Gastrocnemius medialis (tissue), 4 donors: Measurements from ENCODE around the gene BACE1-AS. TPM values are rescaled to one million over a fixed set of nuclear protein-coding genes. Genes with fewer than 3 reads are reported as not detected.

ENCODE experiments used
- ATAC-seq, 2 donors: fragments of 150-250 bp; one replicate each; pipeline ENCODE4 v1.9.1; 2016
- DNase-seq, 2 donors: peaks; one replicate each; pipeline ENCODE4 v3.0.0-alpha.2; 2019
- H3K27ac ChIP-seq, 4 donors: fragments of 200-600 bp; sonication (generic); 1 replicate in 1 of 4; 2 replicates in 3 of 4; pipeline ENCODE4 v1.5.1; 2016 to 2018; ENCODE audit warnings: mild to moderate bottlenecking in 2 of 4, moderate library complexity in 1 of 4
- H3K27me3 ChIP-seq, 3 donors: fragments of 200-600 bp; sonication (generic) in 2 of 3; 1 replicate in 1 of 3; 2 replicates in 2 of 3; pipeline versions ENCODE4 v1.5.1 to v1.6.0; 2016 to 2019; ENCODE audit warnings: mild to moderate bottlenecking in 1 of 3, moderate library complexity in 1 of 3
- H3K36me3 ChIP-seq, 2 donors: fragments of 200-600 bp; sonication (generic) in 1 of 2; one replicate each; pipeline ENCODE4 v1.5.1; 2017 to 2018
- H3K4me1 ChIP-seq, 2 donors: fragments of 200-600 bp; sonication (generic) in 1 of 2; one replicate each; pipeline ENCODE4 v1.5.1; 2016 to 2017; ENCODE audit warnings: mild to moderate bottlenecking in 2 of 2
- H3K4me3 ChIP-seq, 4 donors: fragments of 200-600 bp; sonication (generic) in 3 of 4; 1 replicate in 1 of 4; 2 replicates in 3 of 4; pipeline ENCODE4 v1.5.1; 2016 to 2019; ENCODE audit warnings: mild to moderate bottlenecking in 2 of 4
- H3K9me3 ChIP-seq, 3 donors: fragments of 200-600 bp; sonication (generic) in 2 of 3; 1 replicate in 1 of 3; 2 replicates in 2 of 3; pipeline ENCODE4 v1.5.1; 2016 to 2019
- CTCF ChIP-seq, 5 experiments: fragments of 450-650 bp in 3 of 5; fragments of 200-600 bp in 2 of 5; sonication (generic) in 2 of 5; IDR thresholded peaks in 4 of 5; conservative IDR thresholded peaks in 1 of 5; 1 replicate in 4 of 5; 2 replicates in 1 of 5; pipeline ENCODE4 v1.5.1; 2016 to 2019; ENCODE audit warnings: antibody characterized with exemption in 5 of 5, mild to moderate bottlenecking in 3 of 5, moderate library complexity in 3 of 5
- POLR2A ChIP-seq, 2 donors: fragments of 450-650 bp; IDR thresholded peaks; one replicate each; pipeline ENCODE4 v1.6.1; 2017; ENCODE audit warnings: antibody characterized with exemption in 2 of 2, mild to moderate bottlenecking in 2 of 2, moderate library complexity in 2 of 2
- in situ Hi-C, 4 donors: fragments of 200-750 bp; cut with MboI; loops; one replicate each; pipeline versions ENCODE4 v1.15.0 to v1.8.0; 2017; ENCODE audit warnings: low sequenced_read_pairs in 4 of 4
- intact Hi-C: fragments of 100-400 bp; cut with DNase I; formaldehyde crosslinking; loops from one replicate; pipeline ENCODE4 v1.15.1; 2023; ENCODE audit warnings: low total_unique reads
- total RNA-seq, 4 donors: library from RNA; depleted of rRNA; stranded (reverse); fragments of >200 nt; gene quantifications; one replicate each; pipeline versions ENCODE4 v1.1.0 to v1.2.3, GENCODE V29; 2016

Gene BACE1-AS
- total RNA-seq, 4 donors from 2014 or later, result 10.5 to 13.2 (median 12.5) TPM

GRCh38 chr11:117289795-117290194, 1.4 kb upstream of the BACE1-AS start:
- no peak for DNase-seq
- H3K9me3 ChIP-seq, result no peaks in the 10 kb centered on the region
- TF ChIP-seq CTCF (IDR thresholded peaks at IDR 0.05 in 4 of 5, conservative IDR thresholded peaks at IDR 0.05 in 1 of 5), result no peak
- TF ChIP-seq POLR2A (IDR thresholded peaks at IDR 0.05), result no peak

GRCh38 chr11:117292616-117293015, 1.5 kb downstream of the BACE1-AS start:
- intact Hi-C loops, result no loop called here
- in situ Hi-C loops, result no loop called here
- no peaks in the 10 kb centered on the region for H3K9me3 ChIP-seq
- H3K4me3 ChIP-seq, result no peak overlapping the region
- no peaks in the 10 kb centered on the region for H3K27me3 ChIP-seq
- DNase-seq (no peak), ATAC-seq (no peak)
- H3K36me3 ChIP-seq, result peaks cover 0 to 53% of the 10 kb centered on the region in 2 donors
- no peaks in the 10 kb centered on the region for H3K4me1 ChIP-seq
- no peak for TF ChIP-seq POLR2A (IDR thresholded peaks at IDR 0.05)
- no peak for TF ChIP-seq CTCF (IDR thresholded peaks at IDR 0.05 in 4 of 5, conservative IDR thresholded peaks at IDR 0.05 in 1 of 5)
- H3K27ac ChIP-seq, result no peak overlapping the region

More at GRCh38 chr11:117289795-117290194, 1.4 kb upstream of the BACE1-AS start:
- Histone ChIP-seq H3K27me3 (no peaks in the 10 kb centered on the region), H3K27ac (no peak overlapping the region), H3K4me1 (no peaks in the 10 kb centered on the region), H3K36me3 (peaks cover 0 to 78% of the 10 kb centered on the region in 2 donors), H3K4me3 (no peak overlapping the region)
- ATAC-seq, result no peak
- intact Hi-C loops (no loop called here), in situ Hi-C loops (no loop called here)

GRCh38 chr11:117295438-117296137, 4.4 kb downstream of the BACE1-AS start:
- intact Hi-C loops (no loop called here), in situ Hi-C loops (no loop called here)
- Histone ChIP-seq H3K36me3 (peaks cover 0 to 25% of the 10 kb centered on the region in 2 donors), H3K27me3 (no peaks in the 10 kb centered on the region), H3K4me3 (no peak overlapping the region), H3K9me3 (no peaks in the 10 kb centered on the region), H3K27ac (no peak overlapping the region), H3K4me1 (peaks cover 0 to 3% of the 10 kb centered on the region in 2 donors)
- TF ChIP-seq POLR2A (IDR thresholded peaks at IDR 0.05) (no peak), CTCF (IDR thresholded peaks at IDR 0.05 in 4 of 5, conservative IDR thresholded peaks at IDR 0.05 in 1 of 5) (no peak)
- DNase-seq, result no peak
- ATAC-seq, result no peak

GRCh38 chr11:117296881-117297280, 5.7 kb downstream of the BACE1-AS start:
- no peak for ATAC-seq
- in situ Hi-C loops (no loop called here), intact Hi-C loops (no loop called here)
- peaks cover 0 to 3% of the 10 kb centered on the region in 2 donors for H3K4me1 ChIP-seq
- no peak overlapping the region for H3K27ac ChIP-seq
- no peaks in the 10 kb centered on the region for H3K27me3 ChIP-seq
- no peak overlapping the region for H3K4me3 ChIP-seq
- no peak for DNase-seq
- TF ChIP-seq CTCF (IDR thresholded peaks at IDR 0.05 in 4 of 5, conservative IDR thresholded peaks at IDR 0.05 in 1 of 5) (no peak), POLR2A (IDR thresholded peaks at IDR 0.05) (no peak)
- H3K9me3 ChIP-seq, result no peaks in the 10 kb centered on the region
- H3K36me3 ChIP-seq, result peaks cover 0 to 14% of the 10 kb centered on the region in 2 donors
